GM10248 (cell line): ENCODE results near the gene HYI.
"Not testable (repeated sequence)": the region's sequence is repeated elsewhere in the genome, so short reads cannot be mapped to it uniquely, and the experiment has no call there.

Experiments
- CTCF ChIA-PET: fragments of 300-600 bp; sonication (Branson Sonifier 250); formaldehyde crosslinking; extraction: SDS; loops from one replicate; lab custom pipeline; 2021; ENCODE audit warnings: antibody characterized with exemption; lab: Yijun Ruan, JAX
- POLR2A ChIA-PET: fragments of 350-650 bp; sonication (Branson Sonifier 250); formaldehyde crosslinking; extraction: SDS; loops from one replicate; lab custom pipeline; 2020; ENCODE audit warnings: antibody characterized with exemption; lab: Yijun Ruan, JAX
- DNase-seq: peaks from one replicate; pipeline ENCODE4 v3.0.0; 2012; ENCODE audit errors: extremely low spot score
- TF ChIP-seq, protein P1 (sequence below): IDR thresholded peaks from 2 replicates; pipeline ENCODE4 v1.5.1; 2012; ENCODE audit warnings: mild to moderate bottlenecking, low read depth; ENCODE audit errors: extremely low read depth, missing control alignments, control extremely low read depth

Gene HYI

GRCh38 chr1:43491061-43491460 lies 37.3 kb upstream of the HYI start:
- TF ChIP-seq, protein P1, sequence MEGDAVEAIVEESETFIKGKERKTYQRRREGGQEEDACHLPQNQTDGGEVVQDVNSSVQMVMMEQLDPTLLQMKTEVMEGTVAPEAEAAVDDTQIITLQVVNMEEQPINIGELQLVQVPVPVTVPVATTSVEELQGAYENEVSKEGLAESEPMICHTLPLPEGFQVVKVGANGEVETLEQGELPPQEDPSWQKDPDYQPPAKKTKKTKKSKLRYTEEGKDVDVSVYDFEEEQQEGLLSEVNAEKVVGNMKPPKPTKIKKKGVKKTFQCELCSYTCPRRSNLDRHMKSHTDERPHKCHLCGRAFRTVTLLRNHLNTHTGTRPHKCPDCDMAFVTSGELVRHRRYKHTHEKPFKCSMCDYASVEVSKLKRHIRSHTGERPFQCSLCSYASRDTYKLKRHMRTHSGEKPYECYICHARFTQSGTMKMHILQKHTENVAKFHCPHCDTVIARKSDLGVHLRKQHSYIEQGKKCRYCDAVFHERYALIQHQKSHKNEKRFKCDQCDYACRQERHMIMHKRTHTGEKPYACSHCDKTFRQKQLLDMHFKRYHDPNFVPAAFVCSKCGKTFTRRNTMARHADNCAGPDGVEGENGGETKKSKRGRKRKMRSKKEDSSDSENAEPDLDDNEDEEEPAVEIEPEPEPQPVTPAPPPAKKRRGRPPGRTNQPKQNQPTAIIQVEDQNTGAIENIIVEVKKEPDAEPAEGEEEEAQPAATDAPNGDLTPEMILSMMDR: no peak

DNA sequence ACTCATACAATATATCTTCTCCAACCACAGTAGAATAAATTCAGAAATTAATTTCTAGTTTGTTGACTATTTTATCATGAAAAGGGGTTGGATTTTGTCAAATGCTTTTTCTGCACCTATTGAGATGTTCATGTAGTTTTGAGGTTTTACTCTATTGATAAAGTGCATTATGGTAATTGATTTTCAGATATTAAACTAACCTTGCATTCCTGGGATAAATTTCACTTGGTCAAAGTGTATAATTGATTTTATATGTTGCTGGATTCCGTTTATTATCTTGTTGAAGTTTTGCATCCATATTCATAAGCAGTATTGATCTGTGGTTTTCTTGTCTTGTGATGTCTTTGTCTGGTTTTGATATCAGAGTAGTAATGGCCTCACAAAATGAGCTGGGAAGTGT lies 34.4 kb upstream of the HYI start:
- DNase-seq: no peak
- TF ChIP-seq, protein P1: no peak
- CTCF ChIA-PET: no interaction called here
- POLR2A ChIA-PET: no interaction called here

More at GRCh38 chr1:43491061-43491460, 37.3 kb upstream of the HYI start:
- POLR2A ChIA-PET: no interaction called here
- CTCF ChIA-PET: no interaction called here
- no peak for DNase-seq

DNA sequence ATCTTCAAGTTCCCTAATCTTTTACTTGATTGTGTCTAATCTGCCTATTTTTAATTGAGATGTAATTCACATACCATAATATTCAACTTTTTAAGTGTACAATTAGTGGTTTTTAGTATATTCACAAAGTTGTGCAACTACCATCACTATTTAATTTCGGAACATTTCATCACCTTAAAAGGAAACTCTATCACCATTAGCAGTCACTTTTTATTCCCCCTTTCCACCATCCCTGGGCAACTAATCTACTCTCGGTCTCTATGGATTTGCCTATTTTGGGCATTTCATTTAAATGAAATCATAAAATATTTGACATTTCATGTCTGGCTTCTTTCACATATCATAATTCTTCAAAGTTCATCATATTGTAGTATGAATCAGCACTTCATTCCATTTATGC lies 30.6 kb upstream of the HYI start:
- CTCF ChIA-PET: no interaction called here
- POLR2A ChIA-PET: no interaction called here
- no peak for DNase-seq
- TF ChIP-seq, protein P1: no peak

- POLR2A ChIA-PET: no interaction called here
- CTCF ChIA-PET: no interaction called here
- TF ChIP-seq, protein P1: no peak
- no peak for DNase-seq
These were observed 28.5 kb upstream of the HYI start for GRCh38 chr1:43482215-43482614.

GRCh38 chr1:43481491-43481890 lies 27.8 kb upstream of the HYI start:
- CTCF ChIA-PET: no interaction called here
- no peak for DNase-seq
- POLR2A ChIA-PET: no interaction called here
- TF ChIP-seq, protein P1: no peak

GRCh38 chr1:43479414-43479813 lies 25.7 kb upstream of the HYI start:
- TF ChIP-seq, protein P1: no peak
- CTCF ChIA-PET: interaction anchor here (0.7 kb wide), 1 partner anchor 16 kb away, joined by 3 read pairs; no protein-coding TSS in a partner anchor
- POLR2A ChIA-PET: no interaction called here
- DNase-seq: no peak

DNA sequence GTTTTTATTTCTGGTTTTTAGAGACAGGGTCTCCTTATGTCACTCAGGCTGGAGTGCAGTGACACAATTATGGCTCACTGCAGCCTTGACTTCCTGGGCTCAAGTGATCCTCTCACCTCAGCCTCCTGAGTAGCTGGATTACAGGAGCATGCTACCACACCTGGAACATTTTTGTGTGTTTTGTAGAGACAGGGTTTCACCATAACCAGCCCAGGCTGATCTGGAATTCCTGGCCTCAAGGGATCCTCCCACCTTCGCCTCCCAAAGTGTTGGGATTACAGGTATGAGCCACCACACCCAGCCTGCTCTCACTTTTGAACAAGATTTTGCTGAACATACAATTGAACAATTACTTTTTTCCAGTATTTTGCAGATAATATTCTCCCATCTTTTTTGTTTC lies 24.0 kb upstream of the HYI start:
- ChIA-PET CTCF (no interaction called here), POLR2A (no interaction called here)
- TF ChIP-seq, protein P1: no peak
- DNase-seq: no peak

DNA sequence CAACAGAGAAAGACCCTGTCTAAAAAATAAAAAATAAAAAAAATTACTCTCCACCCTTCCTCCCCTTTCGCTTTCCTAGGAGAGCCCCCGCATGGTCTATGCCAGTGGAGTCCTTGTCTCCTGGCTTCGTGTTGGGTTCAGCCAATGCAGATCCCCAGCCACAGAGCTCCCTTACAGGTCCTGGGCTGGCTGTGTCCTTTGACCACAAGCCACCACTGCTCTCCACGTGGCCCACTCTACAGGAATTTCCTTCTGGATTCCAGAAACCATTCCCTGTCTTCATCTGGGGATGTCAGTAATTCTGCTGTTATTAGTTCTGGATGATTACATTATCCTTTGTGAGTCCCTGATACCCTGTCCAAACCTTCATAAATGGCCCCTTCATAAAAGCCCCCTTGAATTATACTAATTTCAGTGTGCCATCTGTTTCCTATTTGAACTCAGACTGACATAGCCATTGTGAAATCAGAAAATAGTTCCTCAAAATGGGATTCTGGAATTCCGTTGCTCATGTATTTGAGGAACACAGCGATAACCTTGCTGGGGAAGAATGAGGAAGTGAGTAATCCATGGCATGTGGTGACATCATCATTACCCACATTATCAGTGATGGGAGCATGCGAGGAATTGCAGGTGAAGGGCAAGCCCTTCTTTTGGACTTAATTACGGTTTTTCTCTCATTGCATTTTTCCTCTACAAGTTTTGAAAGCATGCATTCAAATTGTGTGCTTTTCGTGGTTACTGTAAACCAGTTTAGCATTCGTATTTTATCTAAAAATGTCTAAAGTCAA lies 22.1 kb upstream of the HYI start:
- CTCF ChIA-PET, DNase-seq, POLR2A ChIA-PET: not testable (repeated sequence)
